ENCODE data around the gene CDK12.

The CDK12 gene

DNA sequence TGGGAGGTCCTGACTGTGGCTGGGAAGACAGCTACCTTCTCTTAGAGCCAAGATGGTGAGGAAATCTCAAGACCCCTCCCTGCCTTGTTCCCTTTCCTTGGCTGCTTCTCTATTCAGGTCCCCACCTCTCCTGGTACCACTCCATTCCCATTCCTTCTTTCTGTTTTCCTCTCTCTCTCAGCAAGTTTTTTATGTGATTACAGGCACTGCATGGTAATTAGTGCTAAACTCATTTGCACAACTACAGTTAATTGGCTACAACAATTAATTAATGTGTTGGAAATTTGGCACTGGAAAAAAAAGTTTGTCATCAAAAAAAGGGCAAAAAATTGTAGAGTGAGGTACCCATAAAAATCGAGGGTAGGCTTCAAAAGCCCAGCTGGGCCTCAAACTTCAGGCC is 101.1 kb downstream of the CDK12 start:
- no peak for DNase-seq (ENCODE audit: low read depth in 2 of 2)
- H3K4me3 ChIP-seq (replicated peaks in 1 of 2; ENCODE audit: low read depth in 2 of 2, low read length in 2 of 2), result no peak overlapping the region
- TF ChIP-seq, protein P1, sequence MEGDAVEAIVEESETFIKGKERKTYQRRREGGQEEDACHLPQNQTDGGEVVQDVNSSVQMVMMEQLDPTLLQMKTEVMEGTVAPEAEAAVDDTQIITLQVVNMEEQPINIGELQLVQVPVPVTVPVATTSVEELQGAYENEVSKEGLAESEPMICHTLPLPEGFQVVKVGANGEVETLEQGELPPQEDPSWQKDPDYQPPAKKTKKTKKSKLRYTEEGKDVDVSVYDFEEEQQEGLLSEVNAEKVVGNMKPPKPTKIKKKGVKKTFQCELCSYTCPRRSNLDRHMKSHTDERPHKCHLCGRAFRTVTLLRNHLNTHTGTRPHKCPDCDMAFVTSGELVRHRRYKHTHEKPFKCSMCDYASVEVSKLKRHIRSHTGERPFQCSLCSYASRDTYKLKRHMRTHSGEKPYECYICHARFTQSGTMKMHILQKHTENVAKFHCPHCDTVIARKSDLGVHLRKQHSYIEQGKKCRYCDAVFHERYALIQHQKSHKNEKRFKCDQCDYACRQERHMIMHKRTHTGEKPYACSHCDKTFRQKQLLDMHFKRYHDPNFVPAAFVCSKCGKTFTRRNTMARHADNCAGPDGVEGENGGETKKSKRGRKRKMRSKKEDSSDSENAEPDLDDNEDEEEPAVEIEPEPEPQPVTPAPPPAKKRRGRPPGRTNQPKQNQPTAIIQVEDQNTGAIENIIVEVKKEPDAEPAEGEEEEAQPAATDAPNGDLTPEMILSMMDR (IDR thresholded peaks at IDR 0.05; ENCODE audit: low read depth, low read length), result no peak

DNA sequence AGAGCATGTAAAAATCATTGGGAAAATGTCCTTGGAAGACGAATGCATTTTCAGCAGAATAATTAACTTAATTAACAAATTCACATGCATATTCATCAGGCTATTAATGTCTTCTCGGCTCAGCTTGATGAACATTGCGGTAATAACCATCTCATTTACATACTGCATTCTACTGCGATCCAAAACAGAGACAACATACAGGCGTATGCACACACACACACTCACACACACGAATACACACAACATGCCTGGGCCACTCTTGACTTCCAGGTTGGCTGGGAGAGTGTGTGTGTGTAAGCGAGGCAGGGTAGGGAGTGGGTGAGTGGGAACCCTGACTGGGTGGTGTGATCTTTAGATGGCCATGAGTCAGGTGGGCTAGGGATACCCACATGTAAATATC is 101.7 kb downstream of the CDK12 start:
- no peak overlapping the region for H3K4me3 ChIP-seq (replicated peaks in 1 of 2; ENCODE audit: low read depth in 2 of 2, low read length in 2 of 2)
- peak; percentile 18 to 44 for DNase-seq (ENCODE audit: low read depth in 2 of 2)
- TF ChIP-seq, protein P1 (IDR thresholded peaks at IDR 0.05; ENCODE audit: low read depth, low read length), result no peak

DNA sequence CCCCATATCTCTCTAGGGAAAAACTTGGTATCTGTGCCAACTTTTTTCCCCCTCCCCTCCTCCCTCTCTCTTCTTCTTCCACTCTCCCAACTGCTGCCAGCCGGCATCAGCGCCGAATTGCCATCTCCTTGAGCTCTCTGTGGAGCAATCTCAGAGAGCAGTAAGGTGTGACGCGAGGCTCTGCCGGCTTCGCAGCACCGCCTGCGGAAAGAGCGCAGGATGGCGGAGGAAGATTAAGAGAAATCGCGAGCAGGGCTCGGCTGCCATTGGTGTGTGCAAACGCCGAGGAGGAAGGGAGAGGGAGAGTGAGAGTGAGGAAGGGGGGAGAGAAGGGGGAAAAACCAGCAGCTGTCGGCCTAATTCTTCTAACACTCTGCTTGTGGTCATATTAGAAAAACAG is 102.2 kb downstream of the CDK12 start:
- peak in 1 of 2 donors; percentile 53 for DNase-seq (ENCODE audit: low read depth in 2 of 2)
- no peak overlapping the region for H3K4me3 ChIP-seq (replicated peaks in 1 of 2; ENCODE audit: low read depth in 2 of 2, low read length in 2 of 2)
- TF ChIP-seq, protein P1 (IDR thresholded peaks at IDR 0.05; ENCODE audit: low read depth, low read length), result no peak

DNA sequence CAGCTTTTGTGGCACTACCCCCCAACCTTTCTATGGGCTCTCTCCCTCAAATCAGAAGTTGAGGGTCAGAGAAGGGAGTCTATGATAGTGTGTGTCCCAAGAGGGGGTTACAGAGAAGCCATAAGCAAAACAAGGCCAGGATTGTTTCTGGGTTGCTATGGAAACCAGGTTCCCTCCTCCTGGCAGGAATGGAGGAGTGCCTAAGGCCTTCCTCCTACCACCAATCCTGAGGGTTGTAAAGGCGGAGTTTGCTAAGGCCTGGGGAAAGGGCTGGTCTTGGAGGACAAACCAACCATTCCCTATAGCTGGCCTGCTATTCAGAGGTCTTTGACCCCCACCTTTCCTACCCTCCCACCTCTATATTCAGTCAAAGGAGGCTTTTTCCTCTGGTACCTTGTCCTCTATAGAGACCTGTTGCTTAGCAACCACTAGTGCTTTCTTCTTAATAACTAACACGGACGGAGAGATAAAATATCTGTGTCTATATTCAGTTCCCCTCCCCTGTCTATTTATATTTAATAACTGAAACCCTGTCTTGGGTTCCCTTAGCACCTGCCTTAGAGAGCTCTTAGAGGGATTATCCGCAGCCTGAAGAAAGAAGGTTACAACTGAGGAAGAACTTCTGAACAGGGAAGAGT is 103.0 kb downstream of the CDK12 start:
- peak in 1 of 2 donors; percentile 28 for DNase-seq (ENCODE audit: low read depth in 2 of 2)
- no peak overlapping the region for H3K4me3 ChIP-seq (replicated peaks in 1 of 2; ENCODE audit: low read depth in 2 of 2, low read length in 2 of 2)
- TF ChIP-seq, protein P1 (IDR thresholded peaks at IDR 0.05; ENCODE audit: low read depth, low read length), result no peak

DNA sequence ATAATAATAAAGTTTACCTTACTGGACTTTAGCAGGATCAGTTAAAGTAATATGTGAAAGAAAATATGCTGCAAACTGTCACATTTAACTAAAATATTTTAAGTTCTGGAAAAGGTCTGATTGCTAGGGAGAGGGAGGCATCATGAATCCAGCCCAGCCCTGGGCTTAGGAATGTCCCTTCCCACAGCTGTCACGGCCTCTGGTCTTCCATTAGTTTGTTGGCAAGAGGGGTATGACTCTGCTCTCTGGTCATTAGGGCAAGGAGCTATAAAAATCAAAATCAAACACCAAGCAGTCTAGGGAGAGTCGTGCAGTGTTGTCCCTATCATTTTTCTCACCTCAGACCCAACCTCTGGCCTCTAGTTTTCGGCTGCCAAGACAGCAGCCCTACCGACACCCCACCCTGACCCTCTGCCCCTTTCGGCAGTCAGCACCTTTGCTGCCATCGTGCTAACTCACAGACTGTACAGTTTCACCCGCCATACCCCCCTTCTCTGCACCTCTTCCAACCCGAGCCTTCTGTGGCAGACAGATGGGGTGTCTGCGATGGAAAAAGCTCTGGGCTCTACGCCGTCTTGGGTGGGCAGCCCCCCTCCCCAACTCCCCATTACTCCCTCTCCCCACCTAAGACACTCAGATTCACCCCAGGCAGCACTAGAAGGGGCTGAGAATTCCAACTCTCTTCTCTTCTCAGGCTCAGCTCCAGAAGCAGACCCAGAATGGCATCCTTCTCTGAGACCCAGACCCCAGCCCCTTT is 105.0 kb downstream of the CDK12 start:
- TF ChIP-seq, protein P1 (IDR thresholded peaks at IDR 0.05; ENCODE audit: low read depth, low read length), result no peak
- DNase-seq (ENCODE audit: low read depth in 2 of 2), result no peak
- no peak overlapping the region for H3K4me3 ChIP-seq (replicated peaks in 1 of 2; ENCODE audit: low read depth in 2 of 2, low read length in 2 of 2)

DNA sequence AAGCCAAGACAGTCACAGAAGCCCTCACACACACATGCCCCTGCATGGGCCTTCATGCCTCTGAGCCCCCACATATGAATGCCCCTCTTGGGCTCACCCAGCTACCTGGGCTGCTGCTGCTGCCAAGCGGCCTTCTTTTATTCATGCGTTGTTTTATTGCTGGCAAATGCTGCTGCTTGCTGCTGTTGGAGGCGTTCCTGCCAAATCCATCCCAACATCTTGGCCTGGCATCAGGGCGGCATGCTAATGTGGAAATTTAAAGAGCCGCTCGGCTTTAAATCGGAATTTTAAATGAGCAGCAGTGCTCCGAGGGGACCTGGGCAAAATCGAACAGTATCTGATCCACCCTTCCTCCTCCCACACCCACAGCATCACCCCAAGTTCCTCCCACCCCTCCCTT is 107.4 kb downstream of the CDK12 start:
- DNase-seq (ENCODE audit: low read depth in 2 of 2), result no peak
- TF ChIP-seq, protein P1 (IDR thresholded peaks at IDR 0.05; ENCODE audit: low read depth, low read length), result no peak
- no peak overlapping the region for H3K4me3 ChIP-seq (replicated peaks in 1 of 2; ENCODE audit: low read depth in 2 of 2, low read length in 2 of 2)

Data from cardiac fibroblast (primary cell).